Stimulated activated CD4-positive, alpha-beta T cell treated with anti-CD3 and anti-CD28 coated beads, TNF-alpha, amount 100 ng/mL, for 48 hours (primary cell): ENCODE data around the gene NUCKS1.

Experiments used
- DNase-seq, 3 donors: peaks; one replicate each; pipeline ENCODE4 v3.0.0-alpha.2; 2020; ENCODE audit warnings: low read depth in 3 of 3

Gene NUCKS1

DNA sequence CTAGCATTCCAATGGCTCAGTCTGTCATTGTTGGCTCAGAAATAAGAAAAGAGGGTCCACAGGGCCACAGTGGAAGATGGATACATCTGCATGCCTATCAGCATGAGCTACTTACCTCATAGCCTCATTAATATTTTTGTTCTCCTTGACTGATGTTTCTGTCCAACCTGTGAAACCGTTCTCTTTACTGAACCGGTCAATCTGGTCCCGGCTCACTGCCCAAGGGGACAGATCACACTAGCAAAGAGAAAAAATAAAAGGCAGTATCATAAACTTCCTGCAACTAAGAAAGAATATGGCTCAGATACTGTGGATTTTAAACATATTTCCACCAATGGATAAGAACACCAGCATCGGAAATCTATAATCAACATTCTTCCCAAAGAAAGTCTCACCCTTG is 20.6 kb upstream of the NUCKS1 start:
- DNase-seq = no peak

DNA sequence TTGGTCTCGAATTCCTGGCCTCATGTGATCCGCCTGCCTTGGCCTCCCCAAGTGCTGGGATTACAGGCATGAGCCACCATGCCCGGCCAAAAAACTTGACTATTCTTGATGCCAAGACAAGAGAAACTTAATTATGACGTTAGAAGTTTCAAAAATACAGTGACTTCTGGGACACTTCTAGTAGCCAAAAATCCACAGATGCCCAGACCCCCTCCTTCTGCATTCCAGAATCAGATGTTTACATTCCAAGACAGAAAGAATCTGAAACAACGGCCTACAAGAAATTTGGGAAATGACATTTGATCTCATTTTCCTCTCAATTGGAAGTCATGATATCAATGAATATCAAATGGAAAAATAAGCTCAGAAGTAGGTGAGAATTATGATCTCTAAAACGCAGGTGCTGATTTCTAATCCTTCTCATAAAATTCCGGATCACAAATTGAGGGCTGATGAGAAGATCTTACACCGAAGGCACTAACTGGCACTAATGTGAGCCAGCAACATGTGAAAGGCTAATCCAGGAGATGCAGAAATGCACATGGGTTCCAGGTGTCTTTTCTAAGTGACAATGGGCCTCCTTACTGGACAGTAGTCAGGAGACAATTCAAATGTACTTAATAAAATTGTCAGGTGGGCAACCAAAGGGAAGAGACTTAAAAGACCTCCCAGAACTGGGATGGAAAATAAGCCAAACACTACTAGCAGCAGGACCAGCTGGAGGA is 19.8 kb upstream of the NUCKS1 start:
- no peak for DNase-seq

DNA sequence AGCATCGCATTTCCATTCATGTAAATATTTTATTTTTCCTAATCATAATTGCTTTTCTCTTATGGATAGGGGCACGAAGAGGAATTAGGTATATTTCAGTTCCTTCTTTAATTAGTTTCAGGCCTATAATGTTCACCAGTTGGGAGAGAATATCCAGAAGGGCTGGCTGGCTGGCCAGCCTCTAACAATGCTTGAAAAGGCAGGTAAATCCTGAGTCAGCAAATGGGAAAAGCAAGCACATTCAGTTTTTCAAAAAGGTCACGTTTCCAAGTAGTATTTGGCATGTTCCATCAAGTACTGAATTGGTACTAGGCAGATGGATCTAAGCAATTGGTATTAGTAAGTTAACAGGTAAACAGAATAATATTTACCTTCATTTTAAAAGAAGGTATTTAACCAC is 17.3 kb upstream of the NUCKS1 start:
- DNase-seq = no peak

DNA sequence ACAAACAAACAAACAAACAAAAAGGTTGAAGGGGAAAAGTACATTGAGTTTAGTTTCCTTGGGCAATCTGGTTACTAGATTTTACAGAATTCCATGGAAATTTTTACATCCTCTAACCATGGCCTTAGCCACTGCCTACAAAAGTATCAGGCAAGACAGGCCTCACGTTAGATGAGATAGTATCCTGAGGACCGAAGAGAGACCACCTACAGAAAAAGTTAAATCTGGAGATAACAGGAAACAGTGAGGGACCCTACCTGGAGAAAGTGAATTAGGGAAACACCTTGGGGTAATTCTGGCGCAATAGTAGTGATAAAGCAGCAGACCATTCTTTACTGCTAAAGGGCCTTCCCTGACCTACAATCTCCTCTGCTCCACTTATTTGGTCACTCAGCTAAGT is 16.6 kb upstream of the NUCKS1 start:
- DNase-seq = no peak

DNA sequence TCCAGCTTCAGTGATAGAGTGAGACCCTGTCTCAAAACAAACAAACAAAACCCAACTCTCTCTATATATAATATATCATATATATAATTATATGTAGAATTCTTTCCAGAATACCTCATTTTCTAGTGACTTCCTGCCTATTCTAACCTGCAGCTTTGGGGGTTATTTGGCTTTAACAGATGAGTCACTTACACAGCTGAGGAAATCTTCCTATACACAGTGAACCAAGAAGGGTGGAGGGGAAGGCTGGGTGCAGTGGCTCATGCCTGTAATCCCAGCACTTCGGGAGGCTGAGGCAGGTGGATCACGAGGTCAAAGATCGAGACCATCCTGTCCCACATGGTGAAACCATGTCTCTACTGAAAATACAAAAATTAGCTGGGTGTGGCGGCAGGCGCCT is 16.1 kb upstream of the NUCKS1 start:
- no peak for DNase-seq

DNA sequence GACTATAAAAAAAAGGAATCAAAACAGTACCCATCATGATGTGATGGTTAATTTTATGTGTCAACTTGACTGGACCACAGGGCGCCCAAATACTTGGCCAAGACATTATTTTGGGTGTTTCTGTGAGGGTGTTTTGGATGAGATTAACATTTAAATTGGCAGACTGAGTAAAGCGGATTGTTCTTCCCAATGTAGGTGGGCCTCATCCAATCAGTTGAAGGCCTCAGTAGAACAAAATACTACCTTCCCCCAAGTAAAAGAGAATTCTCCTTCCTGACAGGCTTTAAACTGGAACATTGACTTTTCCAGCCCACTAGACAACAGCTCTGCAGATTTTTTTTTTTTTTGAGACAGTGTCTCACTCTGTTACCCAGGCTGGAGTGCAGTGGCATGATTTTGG is 14.6 kb upstream of the NUCKS1 start:
- DNase-seq = no peak

DNA sequence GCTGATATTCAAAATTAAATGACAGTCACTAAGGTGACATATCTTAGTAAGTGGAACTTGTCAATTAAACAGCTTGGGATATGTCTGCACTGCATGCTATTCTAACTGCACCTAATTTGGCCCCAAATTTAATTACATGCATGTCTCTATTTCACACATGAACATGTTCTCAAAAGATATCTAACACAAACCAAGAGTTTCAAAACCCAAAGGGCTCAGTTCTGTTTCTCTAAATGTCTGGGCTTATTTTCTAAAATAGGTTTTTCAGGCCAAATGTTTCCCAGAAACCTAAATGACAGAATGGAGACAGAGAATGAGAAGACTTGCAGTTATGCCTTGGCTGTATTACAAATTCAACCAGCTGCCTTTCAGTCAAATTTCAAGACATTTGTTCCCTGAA is 14.0 kb upstream of the NUCKS1 start:
- no peak for DNase-seq

DNA sequence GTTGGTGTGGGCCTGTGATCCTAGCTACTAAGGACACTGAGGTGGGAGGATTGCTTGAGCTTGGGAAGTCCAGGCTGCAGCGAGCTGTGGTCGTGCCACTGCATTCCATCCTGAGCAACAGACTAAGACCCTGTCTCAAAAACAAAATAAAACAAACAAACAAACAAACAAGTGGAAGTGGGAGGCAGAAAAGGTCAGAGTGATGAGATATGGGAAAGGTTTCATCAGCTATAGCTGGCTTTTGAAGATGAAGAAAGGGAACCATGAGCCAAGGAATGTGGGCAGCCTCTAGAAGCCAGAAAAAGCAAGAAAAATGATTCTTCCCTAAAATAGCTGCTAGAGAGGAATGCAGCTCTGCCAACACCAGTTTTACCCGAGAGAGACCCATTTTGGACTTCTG is 10.6 kb upstream of the NUCKS1 start:
- DNase-seq = no peak

DNA sequence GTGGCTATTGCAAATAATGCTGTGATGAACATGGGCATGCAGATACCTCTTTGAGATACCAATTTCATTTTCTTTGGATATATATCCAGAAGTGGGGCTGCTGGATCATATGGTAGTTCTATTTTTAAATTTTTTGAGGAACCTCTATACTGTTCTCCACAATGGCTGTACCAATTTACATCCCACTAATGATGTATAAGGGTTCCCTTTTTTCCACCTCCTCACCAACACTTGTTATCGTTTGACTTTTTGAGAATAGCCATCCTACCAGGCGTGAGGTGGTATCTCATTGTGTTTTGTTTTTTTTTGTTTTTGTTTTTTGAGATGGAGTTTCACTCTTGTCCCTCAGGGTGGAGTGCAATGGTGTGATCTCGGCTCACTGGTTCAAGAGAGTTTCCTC is 6.6 kb upstream of the NUCKS1 start:
- no peak for DNase-seq

DNA sequence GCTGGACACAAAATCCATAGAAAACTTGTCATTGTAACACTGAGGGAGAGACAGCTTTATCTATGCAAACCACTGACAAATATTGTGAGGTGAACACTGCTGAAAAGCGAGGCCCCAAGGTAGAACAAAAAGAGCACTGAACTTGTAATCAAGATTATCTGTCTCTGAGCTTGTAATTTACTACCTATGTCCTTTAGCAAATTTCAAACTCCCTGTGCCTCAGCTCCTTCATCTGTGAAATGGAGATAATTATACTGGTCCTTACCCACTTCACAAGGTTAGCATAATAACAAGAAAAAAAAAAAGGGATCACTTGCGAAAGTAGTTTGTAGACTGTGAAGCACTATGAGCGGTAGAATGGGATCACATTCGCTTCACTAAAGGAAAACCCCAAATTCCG is 4.9 kb upstream of the NUCKS1 start:
- DNase-seq = no peak

DNA sequence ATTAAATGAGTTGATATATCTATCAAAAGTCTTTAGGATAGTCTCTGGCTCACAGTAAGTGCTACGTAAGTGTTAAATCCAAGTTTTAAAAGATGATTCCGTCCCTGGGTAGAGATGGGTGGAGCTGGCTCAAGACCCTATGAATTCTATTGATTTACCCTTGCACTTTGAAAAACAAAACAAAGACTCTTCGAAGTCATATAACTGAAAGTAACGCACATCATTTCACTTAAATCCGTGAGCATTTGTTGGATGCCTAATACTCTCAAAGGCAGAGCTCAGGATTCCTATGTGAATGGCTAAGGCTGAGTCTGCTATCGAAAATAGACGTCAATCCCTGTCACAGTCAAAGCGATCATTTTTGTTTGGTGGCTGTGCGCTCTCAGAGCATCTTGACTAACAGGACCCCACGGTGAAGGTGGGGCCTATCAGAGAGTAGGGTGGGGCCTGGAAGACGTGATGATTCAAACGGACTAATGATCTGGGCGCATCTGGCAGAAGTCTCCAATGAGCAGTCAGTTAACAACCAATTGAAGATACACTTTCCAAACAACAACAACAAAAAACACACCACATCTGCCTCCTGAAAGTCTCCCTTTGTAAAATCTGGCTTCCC is 1.2 kb upstream of the NUCKS1 start:
- DNase-seq = no peak

DNA sequence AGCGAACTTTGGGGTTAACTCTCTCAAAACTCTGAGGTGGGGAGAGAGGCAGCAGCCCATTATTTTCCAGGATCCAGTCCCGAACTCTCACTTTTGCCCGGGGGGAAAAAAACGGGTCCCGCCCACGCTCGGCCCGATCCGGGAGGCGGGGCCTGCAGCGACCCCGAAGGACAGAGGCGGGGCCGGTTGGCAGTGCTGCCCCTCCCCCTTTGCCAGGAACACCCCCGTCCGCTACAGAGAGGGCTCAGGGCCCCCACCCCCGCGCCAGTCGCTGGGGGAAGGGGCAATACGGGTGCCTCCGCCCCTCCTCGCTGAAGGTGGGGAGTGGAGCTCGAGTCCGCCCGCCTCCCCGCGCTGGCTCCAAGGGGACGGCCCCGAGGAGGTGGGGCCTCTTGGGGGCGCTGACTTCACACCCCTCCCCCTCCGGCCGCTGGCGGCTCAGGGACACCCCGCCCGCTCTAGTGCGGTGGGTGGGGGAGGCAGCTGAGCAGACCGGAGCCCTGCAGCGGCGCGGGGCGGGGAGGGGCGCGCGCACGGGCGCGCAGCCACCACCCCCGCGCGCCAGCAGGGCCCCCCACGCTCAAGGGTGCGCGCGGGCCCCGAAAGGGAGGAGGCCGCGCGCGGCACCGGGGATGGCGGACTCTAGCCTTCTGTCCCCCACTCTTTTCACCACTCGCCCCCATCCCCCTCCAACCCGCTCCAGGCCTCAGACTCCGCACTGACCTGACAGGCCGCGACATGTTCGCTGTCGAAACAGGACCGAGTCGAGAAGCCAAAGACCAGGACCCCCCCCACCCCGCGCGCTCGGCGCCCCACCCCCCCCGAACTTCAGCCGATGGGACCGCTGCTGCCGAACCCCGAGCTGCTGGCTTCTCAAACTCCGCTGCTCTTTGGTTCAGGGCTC is 496 bp downstream of the NUCKS1 start:
- DNase-seq = peak; percentile 91 to 97 (median 97)

DNA sequence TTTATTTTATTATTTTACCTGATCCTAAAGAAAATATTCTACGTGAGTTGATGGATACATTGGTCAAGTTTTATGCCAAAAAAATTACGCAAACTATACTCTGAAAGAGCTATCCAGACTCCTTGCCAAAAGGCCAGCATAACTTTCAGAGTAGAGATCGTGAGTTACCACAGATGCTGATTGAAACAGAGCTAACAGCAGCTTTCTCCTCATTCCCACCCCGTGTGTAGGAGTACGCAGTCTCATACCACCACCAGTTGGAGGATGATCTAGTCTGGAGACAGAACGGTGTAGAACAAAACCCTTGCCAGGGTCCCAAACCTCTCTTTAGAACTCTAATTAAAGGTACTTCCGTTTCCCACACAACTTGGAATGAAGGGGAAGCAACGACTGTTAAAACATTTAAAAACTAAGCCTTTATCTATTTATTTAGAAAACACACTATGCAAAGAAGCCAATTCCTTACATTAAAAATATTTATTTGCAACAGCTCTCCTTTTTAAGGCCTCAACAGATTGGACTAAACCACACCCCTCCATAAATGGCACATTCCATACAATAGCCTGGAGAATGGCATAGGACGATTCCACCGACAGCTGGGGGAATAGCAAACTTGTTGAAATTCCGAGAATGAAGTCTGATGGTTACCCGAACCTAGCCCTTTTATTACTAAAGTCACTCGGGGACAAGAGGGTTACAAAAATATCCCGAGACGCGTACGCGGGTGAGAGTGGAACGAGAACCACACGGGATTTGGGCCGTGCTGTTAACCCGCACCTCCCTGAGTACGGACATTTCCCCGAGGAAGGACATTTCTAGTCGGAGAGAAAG is 1.4 kb downstream of the NUCKS1 start:
- peak; percentile 15 to 38 (median 26) for DNase-seq

DNA sequence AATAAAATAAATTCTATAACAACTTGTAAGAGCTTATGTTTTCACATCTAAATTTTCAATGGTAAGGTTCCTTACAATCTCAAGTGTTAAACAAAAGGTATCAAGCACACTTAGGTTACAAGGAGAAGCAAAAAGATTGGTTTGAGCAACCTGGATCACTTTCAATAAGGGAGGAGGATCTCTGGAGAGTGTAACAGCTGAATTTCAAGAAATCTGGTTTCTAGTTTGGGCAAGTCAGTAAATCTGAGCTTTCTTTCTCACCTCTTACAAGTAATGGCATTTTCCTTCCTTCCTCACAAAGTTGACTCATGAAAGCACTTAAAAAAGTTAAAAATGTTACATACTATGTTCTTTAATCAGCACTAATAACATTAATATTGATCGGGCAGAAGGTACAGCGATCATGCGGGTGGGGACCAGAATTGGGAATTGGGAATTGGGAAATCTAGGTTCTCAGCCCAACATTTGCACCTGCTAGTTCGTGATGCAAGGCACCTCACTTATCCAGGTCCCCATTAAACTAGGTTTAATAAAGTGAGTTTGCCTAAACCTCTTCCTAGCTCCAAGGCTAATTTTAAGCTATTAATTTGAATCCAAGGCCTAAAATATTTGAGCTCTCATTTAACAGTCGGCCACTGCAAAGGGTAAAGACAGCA is 3.1 kb downstream of the NUCKS1 start:
- no peak for DNase-seq

DNA sequence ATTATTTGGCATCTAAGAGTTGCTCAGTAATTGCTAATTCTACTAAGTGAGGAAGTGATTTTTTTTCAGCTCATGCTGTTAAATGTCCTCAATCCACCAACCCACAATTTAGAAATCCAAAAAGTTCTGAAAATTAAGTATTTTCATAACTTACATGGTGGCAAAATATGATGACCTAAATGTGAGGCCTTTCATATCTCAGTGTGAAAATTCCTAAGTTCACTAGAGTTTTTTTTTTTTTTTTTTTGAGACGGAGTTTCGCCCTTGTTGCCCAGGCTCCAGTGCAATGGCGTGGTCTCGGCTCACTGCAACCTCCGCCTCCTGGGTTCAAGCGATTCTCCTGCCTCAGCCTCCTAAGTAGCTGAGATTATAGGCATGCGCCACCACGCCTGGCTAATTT is 5.6 kb downstream of the NUCKS1 start:
- no peak for DNase-seq

DNA sequence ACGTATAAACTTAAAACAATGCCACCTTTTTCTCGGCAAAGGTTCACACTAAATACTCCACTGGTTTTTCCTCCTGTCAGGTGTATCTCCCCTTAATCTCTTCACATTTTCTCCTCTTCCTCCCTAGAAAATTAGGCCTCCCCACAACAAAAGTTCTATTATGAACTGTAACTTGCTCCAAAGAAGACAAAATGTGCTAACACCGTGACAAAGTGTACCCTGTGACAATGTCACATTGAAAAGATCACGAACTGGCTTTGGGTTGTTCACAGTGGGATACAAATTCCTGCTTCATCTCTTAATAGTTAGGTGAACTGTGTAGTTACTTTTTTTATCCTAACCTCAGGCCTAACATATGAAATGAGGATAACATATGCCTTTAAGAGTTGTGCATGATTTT is 6.0 kb downstream of the NUCKS1 start:
- no peak for DNase-seq

DNA sequence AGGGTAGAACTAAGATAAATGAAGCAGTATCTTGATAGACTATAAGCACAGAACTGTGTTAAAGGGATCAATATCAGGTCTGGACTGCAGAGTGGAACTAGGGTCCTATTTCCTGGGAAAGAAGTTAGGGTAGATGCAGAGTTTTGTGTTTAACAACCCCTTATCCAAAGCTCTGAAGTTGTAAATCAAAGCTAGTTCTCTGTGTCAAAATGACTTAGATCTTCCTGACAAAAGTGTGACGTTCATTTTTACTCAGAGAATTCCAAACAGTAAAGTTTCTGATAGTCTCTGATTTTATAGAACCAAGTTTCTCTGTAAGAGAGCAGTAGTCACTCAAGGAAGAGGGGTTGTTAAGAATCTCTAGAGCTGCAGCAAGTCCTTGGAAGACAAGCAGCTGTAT is 8.3 kb downstream of the NUCKS1 start:
- DNase-seq = no peak

DNA sequence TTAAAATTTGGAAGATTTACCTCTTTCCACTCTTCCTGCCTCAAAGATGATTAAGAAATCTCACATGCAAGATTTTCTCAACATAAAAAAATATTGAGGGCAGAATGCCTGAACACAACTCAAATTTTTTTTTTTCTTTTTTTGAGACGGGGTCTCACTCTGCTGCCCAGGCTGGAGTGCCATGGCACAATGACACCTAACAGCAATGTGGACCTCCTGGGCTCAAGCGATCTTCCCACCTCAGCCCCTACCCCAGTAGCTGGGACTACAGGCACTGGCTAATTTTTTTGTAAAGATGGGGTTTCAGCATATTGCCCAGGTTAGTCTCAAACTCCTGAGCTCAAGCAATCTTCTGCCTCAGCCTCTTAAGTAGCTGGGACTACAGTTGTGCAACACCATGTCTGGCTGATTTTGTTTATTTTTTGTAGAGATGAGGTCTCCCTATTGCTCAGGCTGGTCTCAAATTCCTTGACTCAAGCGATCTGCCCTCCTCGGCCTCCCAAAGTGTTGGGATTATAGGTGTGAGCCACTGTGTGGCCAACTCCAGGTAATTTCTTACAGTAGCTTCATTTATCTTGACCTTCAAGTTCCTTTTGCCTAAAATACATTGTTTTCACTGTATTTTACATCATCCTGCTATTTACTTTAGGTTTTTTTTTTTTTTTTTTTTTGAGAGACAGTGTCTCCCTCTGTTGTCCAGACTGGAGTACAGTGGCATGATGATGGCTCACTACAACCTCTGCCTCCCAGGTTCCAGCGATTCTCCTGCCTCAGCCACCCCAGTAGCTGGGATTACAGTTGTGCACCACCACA is 10.4 kb downstream of the NUCKS1 start:
- DNase-seq = no peak

DNA sequence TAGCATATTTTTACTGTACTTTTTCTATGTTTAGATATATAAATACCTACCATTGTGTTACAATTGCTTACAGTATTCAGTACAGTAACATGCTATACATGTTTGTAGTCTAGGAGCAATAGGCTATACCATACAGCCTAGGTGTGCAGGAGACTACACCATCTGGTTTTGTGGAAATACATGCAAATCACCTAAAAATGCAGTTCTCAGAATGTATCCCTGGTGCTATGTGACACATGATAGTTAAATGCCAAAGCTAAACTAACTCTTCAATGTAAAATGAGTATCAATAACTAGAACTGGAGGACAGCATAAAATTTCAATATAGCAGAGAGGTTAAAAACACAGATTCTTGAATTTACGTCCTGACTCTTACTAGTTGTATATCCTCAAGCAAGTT is 14.8 kb downstream of the NUCKS1 start:
- no peak for DNase-seq

DNA sequence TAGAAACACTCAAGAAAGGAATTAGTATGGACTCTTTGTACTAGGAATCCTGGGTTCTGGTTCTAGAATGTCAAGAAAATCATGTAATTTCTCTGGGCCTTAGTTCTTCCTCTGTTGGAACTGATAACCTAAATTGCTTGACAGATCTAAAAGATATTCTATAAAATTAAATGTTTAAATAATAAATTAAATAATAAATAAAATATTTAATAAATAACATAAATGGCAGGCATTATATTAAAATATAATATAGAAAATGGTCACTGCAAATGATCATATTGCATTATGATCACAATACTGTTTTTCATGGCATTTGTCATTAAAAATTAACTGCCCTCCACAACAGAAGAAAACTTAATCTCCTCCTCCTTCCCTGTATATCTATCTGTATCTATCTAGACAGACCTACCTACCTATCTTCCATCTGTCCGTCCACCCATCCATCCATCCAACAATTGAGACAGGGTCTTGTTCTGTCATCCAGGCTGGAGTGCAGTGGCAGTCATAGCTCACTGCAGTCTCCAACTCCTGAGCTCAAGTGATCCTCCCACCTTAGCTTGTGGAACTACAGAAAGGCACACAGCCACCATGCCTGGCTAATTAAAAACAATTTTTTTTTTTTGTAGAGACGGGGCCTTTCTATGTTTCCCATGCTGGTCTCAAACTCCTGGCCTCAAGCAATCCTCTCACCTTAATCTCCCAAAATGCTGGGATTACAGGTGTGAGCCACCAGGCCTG is 16.4 kb downstream of the NUCKS1 start:
- DNase-seq = no peak
